Cardiac muscle cell (in vitro differentiated cells and primary cell): ENCODE data around the gene C1QTNF3. TPM values are rescaled to one million over a fixed set of nuclear protein-coding genes. Genes with fewer than 3 reads are reported as not detected.
"Not testable (repeated sequence)": the region's sequence is repeated elsewhere in the genome, so short reads cannot be mapped to it uniquely, and the experiment has no call there.

Experiments used
- DNase-seq, 2 donors: peaks; one replicate each; pipeline versions ENCODE4 v3.0.0 to v3.0.0-alpha.2; 2010 to 2017; ENCODE audit warnings: low read depth in 1 of 2, low spot score in 1 of 2
- H3K27ac ChIP-seq: fragments of 200-600 bp; sonication (generic); 2 replicates; pipeline ENCODE4 v1.5.1; 2016
- H3K27me3 ChIP-seq: fragments of 200-600 bp; sonication (generic); 2 replicates; pipeline ENCODE4 v1.6.0; 2016; ENCODE audit warnings: control low read depth
- H3K36me3 ChIP-seq: fragments of 200-600 bp; sonication (generic); 2 replicates; pipeline ENCODE4 v1.5.1; 2016; ENCODE audit warnings: control low read depth
- H3K4me1 ChIP-seq: fragments of 200-600 bp; sonication (generic); 2 replicates; pipeline ENCODE4 v1.8.1; 2017; ENCODE audit warnings: low read depth, mild to moderate bottlenecking, mixed run types
- H3K4me3 ChIP-seq: fragments of 200-600 bp; sonication (generic); 2 replicates; pipeline ENCODE4 v1.5.1; 2016; ENCODE audit warnings: mild to moderate bottlenecking
- H3K9me3 ChIP-seq: fragments of 200-600 bp; sonication (generic); 2 replicates; pipeline ENCODE4 v1.5.1; 2017; ENCODE audit warnings: low read depth, mild to moderate bottlenecking, control low read depth
- CTCF ChIP-seq: IDR thresholded peaks from 2 replicates; pipeline ENCODE4 v1.5.1; 2012; ENCODE audit warnings: low read depth, mild to moderate bottlenecking, low read length
- polyA plus RNA-seq: library from polyadenylated mRNA; unstranded; fragments of >200 nt; fragmentation: Nextera tagmentation; extraction: Ambion mirVana; gene quantifications from 2 replicates; pipeline ENCODE4 v1.2.1, GENCODE V29; 2016
- total RNA-seq: library from RNA; depleted of rRNA; stranded (reverse); fragments of >200 nt; gene quantifications from 2 replicates; pipeline ENCODE4 v1.2.3, GENCODE V29; 2016

Gene C1QTNF3
- total and polyA plus RNA-seq, 2 experiments from 2014 or later = 0.91 to 4.6 TPM

DNA sequence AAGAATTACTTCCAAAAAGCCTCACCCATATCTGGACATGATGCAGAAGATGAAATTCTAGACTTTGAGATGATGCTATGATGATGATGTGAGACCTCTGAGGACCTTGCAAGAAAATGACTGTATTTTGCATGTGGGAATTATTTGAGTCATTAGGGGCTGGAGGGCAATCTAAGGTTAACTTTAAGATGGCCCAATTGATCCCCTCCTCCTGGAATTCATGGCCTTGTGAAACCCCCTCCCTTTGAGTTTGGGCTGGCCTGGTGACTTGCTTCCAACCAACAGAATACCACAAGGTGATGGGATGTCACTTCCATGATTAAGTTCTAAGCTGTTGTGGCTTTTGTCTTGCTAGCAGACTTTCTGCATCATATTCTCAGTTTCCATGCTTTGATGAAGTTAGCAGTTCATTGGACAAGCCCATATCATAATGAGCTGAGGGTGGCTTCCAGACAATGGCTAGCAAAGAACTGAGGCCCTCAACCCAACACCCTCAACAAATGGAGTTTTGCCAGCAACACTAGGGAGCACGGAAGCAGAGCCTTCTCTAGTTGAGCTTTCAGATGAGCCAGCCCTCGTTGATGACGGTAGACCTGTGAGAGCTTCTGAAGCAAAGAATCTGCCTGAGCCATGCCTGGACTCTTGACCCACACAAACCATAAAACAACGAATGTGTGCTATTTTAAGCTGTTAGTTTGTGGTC, 27.7 kb downstream of the C1QTNF3 start:
- Histone ChIP-seq H3K27ac (no peak overlapping the region), H3K4me1 (no peaks in the 10 kb centered on the region), H3K36me3 (no peaks in the 10 kb centered on the region), H3K4me3 (no peak overlapping the region), H3K27me3 (no peaks in the 10 kb centered on the region), H3K9me3 (no peaks in the 10 kb centered on the region)
- DNase-seq = no peak
- TF ChIP-seq CTCF = no peak

- H3K9me3 ChIP-seq = no peaks in the 10 kb centered on the region
- H3K4me3 ChIP-seq = no peak overlapping the region
- H3K36me3 ChIP-seq = no peaks in the 10 kb centered on the region
- DNase-seq = no peak
- no peaks in the 10 kb centered on the region for H3K4me1 ChIP-seq
- no peaks in the 10 kb centered on the region for H3K27me3 ChIP-seq
- TF ChIP-seq CTCF = no peak
- H3K27ac ChIP-seq = no peak overlapping the region
Observed at GRCh38 chr5:34014626-34015025, 28.4 kb downstream of the C1QTNF3 start.

- TF ChIP-seq CTCF = no peak
- no peak for DNase-seq
- H3K9me3 ChIP-seq = no peaks in the 10 kb centered on the region
- no peaks in the 10 kb centered on the region for H3K36me3 ChIP-seq
- no peak overlapping the region for H3K4me3 ChIP-seq
- H3K4me1 ChIP-seq = peaks cover 8% of the 10 kb centered on the region
- no peaks in the 10 kb centered on the region for H3K27me3 ChIP-seq
- no peak overlapping the region for H3K27ac ChIP-seq
Observed at GRCh38 chr5:34013547-34013946, 29.5 kb downstream of the C1QTNF3 start.

- no peak overlapping the region for H3K27ac ChIP-seq
- H3K36me3 ChIP-seq = no peaks in the 10 kb centered on the region
- peaks cover 9% of the 10 kb centered on the region for H3K4me1 ChIP-seq
- H3K4me3 ChIP-seq = no peak overlapping the region
- DNase-seq = peak in 1 of 2 donors; percentile 76
- H3K27me3 ChIP-seq = no peaks in the 10 kb centered on the region
- no peak for TF ChIP-seq CTCF
- H3K9me3 ChIP-seq = no peaks in the 10 kb centered on the region
Observed at GRCh38 chr5:34012791-34013190, 30.2 kb downstream of the C1QTNF3 start.

- Histone ChIP-seq H3K27ac (no peak overlapping the region), H3K36me3 (no peaks in the 10 kb centered on the region), H3K4me1 (peaks cover 15% of the 10 kb centered on the region), H3K4me3 (no peak overlapping the region), H3K9me3 (no peaks in the 10 kb centered on the region), H3K27me3 (no peaks in the 10 kb centered on the region)
- TF ChIP-seq CTCF = no peak
- peak in 1 of 2 donors; percentile 47 for DNase-seq
Observed at GRCh38 chr5:34011536-34011935, 31.5 kb downstream of the C1QTNF3 start.

GRCh38 chr5:34010146-34010545, 32.9 kb downstream of the C1QTNF3 start:
- not testable (repeated sequence) for H3K36me3 ChIP-seq, H3K4me3 ChIP-seq, DNase-seq, H3K27me3 ChIP-seq, H3K9me3 ChIP-seq, H3K27ac ChIP-seq
- H3K4me1 ChIP-seq = peaks cover 15% of the 10 kb centered on the region
